Caco-2 (cell line): ENCODE data around the gene GATAD2B. TPM values are rescaled to one million over a fixed set of nuclear protein-coding genes. Genes with fewer than 3 reads are reported as not detected.

Experiments
- BruUV-seq: library from RNA; stranded (reverse); fragments of 400-500 nt; replicated peaks from 2 replicates; lab custom pipeline; 2021; lab: Mats Ljungman, UMichigan
- CTCF ChIA-PET: fragments of 300-600 bp; sonication (Branson Sonifier 250); formaldehyde crosslinking; loops from one replicate; lab custom pipeline; 2022; ENCODE audit warnings: antibody characterized with exemption; lab: Charles Lee
- POLR2A ChIA-PET: fragments of 300-600 bp; sonication (Branson Sonifier 250); formaldehyde crosslinking; loops from one replicate; lab custom pipeline; 2022; ENCODE audit warnings: antibody characterized with exemption; lab: Charles Lee
- DNase-seq, 2 experiments: peaks; one replicate each; pipeline versions ENCODE4 v3.0.0 to v3.0.0-alpha.2; 2020 to 2022
- H3K27me3 ChIP-seq: replicated peaks from 2 replicates; pipeline ENCODE4 v1.6.0; 2011; ENCODE audit warnings: low read length; ENCODE audit not compliant: control insufficient read depth, insufficient read depth
- H3K36me3 ChIP-seq: 2 replicates; pipeline ENCODE4 v1.5.1; 2011; ENCODE audit warnings: low read length; ENCODE audit not compliant: control insufficient read depth, insufficient read depth
- H3K4me1 ChIP-seq: fragments of 250-450 bp; sonication (Bioruptor Pico); 2 replicates; pipeline ENCODE4 v1.5.1; 2020; ENCODE audit warnings: mild to moderate bottlenecking
- H3K4me3 ChIP-seq: 2 replicates; pipeline ENCODE4 v1.5.1; 2011; ENCODE audit warnings: low read depth, mild to moderate bottlenecking, control low read depth, low read length
- H3K9me3 ChIP-seq: fragments of 250-450 bp; sonication (Bioruptor Pico); 2 replicates; pipeline ENCODE4 v1.5.1; 2020; ENCODE audit warnings: mild to moderate bottlenecking, moderate library complexity
- H3K27ac Mint-ChIP-seq: one replicate; pipeline ENCODE4 v1.8.0; 2022; ENCODE audit warnings: mixed read lengths; ENCODE audit not compliant: unreplicated experiment
- H3K27me3 Mint-ChIP-seq: one replicate; pipeline ENCODE4 v1.8.0; 2022; ENCODE audit warnings: mixed read lengths; ENCODE audit not compliant: insufficient read depth, unreplicated experiment
- H3K36me3 Mint-ChIP-seq: one replicate; pipeline ENCODE4 v1.8.0; 2022; ENCODE audit warnings: mild to moderate bottlenecking, mixed read lengths; ENCODE audit not compliant: insufficient read depth, unreplicated experiment
- H3K4me1 Mint-ChIP-seq: one replicate; pipeline ENCODE4 v1.8.0; 2022; ENCODE audit warnings: low read depth, mixed read lengths; ENCODE audit not compliant: unreplicated experiment
- H3K4me3 Mint-ChIP-seq: one replicate; pipeline ENCODE4 v1.8.0; 2022; ENCODE audit warnings: mild to moderate bottlenecking, moderate library complexity, mixed read lengths; ENCODE audit not compliant: unreplicated experiment
- H3K9me3 Mint-ChIP-seq: one replicate; pipeline ENCODE4 v1.8.0; 2022; ENCODE audit warnings: mixed read lengths; ENCODE audit not compliant: unreplicated experiment
- CTCF ChIP-seq, 2 experiments: fragments of 200-600 bp in 1 of 2; IDR thresholded peaks; 1 replicate in 1 of 2; 2 replicates in 1 of 2; pipeline versions ENCODE4 v1.5.1 to v1.8.0; 2011 to 2022; ENCODE audit warnings: antibody characterized with exemption in 1 of 2, control low read depth in 1 of 2, inconsistent platforms in 1 of 2, low read depth in 1 of 2, low read length in 1 of 2, mild to moderate bottlenecking in 1 of 2, moderate library complexity in 1 of 2; ENCODE audit not compliant: insufficient read depth in 1 of 2, severe bottlenecking in 1 of 2, unreplicated experiment in 1 of 2
- intact Hi-C: fragments of 100-400 bp; cut with micrococcal nuclease; formaldehyde crosslinking; loops from one replicate; pipeline ENCODE4 v1.10.0; 2022; ENCODE audit not compliant: unreplicated experiment
- total RNA-seq: library from RNA; stranded (reverse); gene quantifications from 2 replicates; pipeline ENCODE4 v1.2.3, GENCODE V29; 2022

The GATAD2B gene
- total RNA-seq, 1 experiment from 2014 or later, result 38.0 TPM

GRCh38 chr1:153945131-153945794, 22.5 kb upstream of the GATAD2B start:
- no TSS peak for BruUV-seq
- ChIA-PET CTCF (interaction anchor here (0.6 kb wide), 1 partner anchor 22 kb away, joined by 4 read pairs; no protein-coding TSS in a partner anchor), POLR2A (interaction anchor here (1.7 kb wide), 1 partner anchor 22 kb away, joined by 6 read pairs; the partner anchor contains the start of gene GATAD2B)
- H3K4me1 ChIP-seq, result peaks cover 8% of the 10 kb centered on the region
- H3K9me3 ChIP-seq, result no peaks in the 10 kb centered on the region
- H3K27me3 ChIP-seq, result no peaks in the 10 kb centered on the region
- DNase-seq, result peak in 1 of 2 experiments; percentile 34
- peak overlapping the region; percentile 82 for H3K4me3 Mint-ChIP-seq
- no peak for TF ChIP-seq CTCF (IDR thresholded peaks at IDR 0.05; ENCODE audit: insufficient read depth in 1 of 2, low read depth in 1 of 2, low read length in 1 of 2, severe bottlenecking in 1 of 2, unreplicated experiment in 1 of 2)
- no peaks in the 10 kb centered on the region for H3K27me3 Mint-ChIP-seq
- peak overlapping the region; percentile 44 for H3K27ac Mint-ChIP-seq
- peaks cover 7% of the 10 kb centered on the region for H3K4me1 Mint-ChIP-seq
- H3K9me3 Mint-ChIP-seq, result no peaks in the 10 kb centered on the region
- H3K4me3 ChIP-seq, result peak overlapping the region; percentile 92
- intact Hi-C loops, result no loop called here
- H3K36me3 ChIP-seq, result peaks cover 3% of the 10 kb centered on the region; the same call in 1 of the 2 replicates
- peaks cover 55% of the 10 kb centered on the region for H3K36me3 Mint-ChIP-seq

- Mint-ChIP-seq H3K4me3 (peak overlapping the region; percentile 82), H3K27ac (peak overlapping the region; percentile 44), H3K9me3 (no peaks in the 10 kb centered on the region), H3K27me3 (no peaks in the 10 kb centered on the region), H3K4me1 (peaks cover 7% of the 10 kb centered on the region), H3K36me3 (peaks cover 52% of the 10 kb centered on the region)
- Histone ChIP-seq H3K9me3 (no peaks in the 10 kb centered on the region), H3K4me1 (peaks cover 8% of the 10 kb centered on the region), H3K36me3 (peaks cover 4% of the 10 kb centered on the region; the same call in 1 of the 2 replicates), H3K4me3 (no peak overlapping the region), H3K27me3 (no peaks in the 10 kb centered on the region)
- CTCF ChIA-PET, result no interaction called here
- TSS peak; percentile 18 for BruUV-seq
- intact Hi-C loops, result no loop called here
- TF ChIP-seq CTCF (IDR thresholded peaks at IDR 0.05; ENCODE audit: insufficient read depth in 1 of 2, low read depth in 1 of 2, low read length in 1 of 2, severe bottlenecking in 1 of 2, unreplicated experiment in 1 of 2), result no peak
- DNase-seq, result no peak
- POLR2A ChIA-PET, result no interaction called here
Observed at GRCh38 chr1:153944827-153945117, 22.0 kb upstream of the GATAD2B start.

- Histone ChIP-seq H3K4me3 (no peak overlapping the region), H3K9me3 (no peaks in the 10 kb centered on the region), H3K4me1 (peaks cover 8% of the 10 kb centered on the region), H3K27me3 (no peaks in the 10 kb centered on the region), H3K36me3 (peaks cover 5% of the 10 kb centered on the region; the same call in 1 of the 2 replicates)
- ChIA-PET POLR2A (no interaction called here), CTCF (no interaction called here)
- no peak for TF ChIP-seq CTCF (IDR thresholded peaks at IDR 0.05; ENCODE audit: insufficient read depth in 1 of 2, low read depth in 1 of 2, low read length in 1 of 2, severe bottlenecking in 1 of 2, unreplicated experiment in 1 of 2)
- H3K4me1 Mint-ChIP-seq, result peaks cover 7% of the 10 kb centered on the region
- no peaks in the 10 kb centered on the region for H3K9me3 Mint-ChIP-seq
- peaks cover 50% of the 10 kb centered on the region for H3K36me3 Mint-ChIP-seq
- H3K27me3 Mint-ChIP-seq, result no peaks in the 10 kb centered on the region
- H3K4me3 Mint-ChIP-seq, result no peak overlapping the region
- intact Hi-C loops, result no loop called here
- H3K27ac Mint-ChIP-seq, result no peak overlapping the region
- DNase-seq, result no peak
- BruUV-seq, result no TSS peak
Observed at GRCh38 chr1:153944005-153944826, 21.4 kb upstream of the GATAD2B start.
